Measurements from ENCODE around the gene TSPAN3. TPM values are rescaled to one million over a fixed set of nuclear protein-coding genes. Genes with fewer than 3 reads are reported as not detected.

Gene TSPAN3
- total RNA-seq, 1 donor from 2014 or later, result 97.1 TPM

GRCh38 chr15:77037388-77038209, 33.3 kb downstream of the TSPAN3 start:
- intact Hi-C loops (cut with micrococcal nuclease), result no loop called here
- DNase-seq (peak; percentile 20), ATAC-seq (no peak)

- intact Hi-C loops (cut with micrococcal nuclease), result no loop called here
- ATAC-seq (no peak), DNase-seq (peak; percentile 23)
Measured at GRCh38 chr15:77036537-77037387, 34.1 kb downstream of the TSPAN3 start.

GRCh38 chr15:77035999-77036471, 34.9 kb downstream of the TSPAN3 start:
- DNase-seq (peak; percentile 22), ATAC-seq (no peak)
- intact Hi-C loops (cut with micrococcal nuclease), result no loop called here

GRCh38 chr15:77035584-77035983, 35.3 kb downstream of the TSPAN3 start:
- intact Hi-C loops (cut with micrococcal nuclease), result no loop called here
- ATAC-seq (no peak), DNase-seq (no peak)

GRCh38 chr15:77034695-77035489, 36.0 kb downstream of the TSPAN3 start:
- peak; percentile 17 for ATAC-seq
- intact Hi-C loops (cut with micrococcal nuclease), result no loop called here
- peak; percentile 42 for DNase-seq

GRCh38 chr15:77033729-77034671, 36.9 kb downstream of the TSPAN3 start:
- intact Hi-C loops (cut with micrococcal nuclease), result no loop called here
- peak; percentile 20 for DNase-seq
- ATAC-seq, result no peak

- intact Hi-C loops (cut with micrococcal nuclease), result no loop called here
- ATAC-seq (no peak), DNase-seq (no peak)
Measured at GRCh38 chr15:77033417-77033728, 37.5 kb downstream of the TSPAN3 start.

GRCh38 chr15:77032647-77033416, 38.1 kb downstream of the TSPAN3 start:
- DNase-seq (peak; percentile 16), ATAC-seq (no peak)
- intact Hi-C loops (cut with micrococcal nuclease), result no loop called here

- ATAC-seq, result no peak
- peak; percentile 21 for DNase-seq
- intact Hi-C loops (cut with micrococcal nuclease), result no loop called here
Measured at GRCh38 chr15:77032052-77032646, 38.8 kb downstream of the TSPAN3 start.

- no peak for ATAC-seq
- intact Hi-C loops (cut with micrococcal nuclease), result no loop called here
- DNase-seq, result no peak
Measured at GRCh38 chr15:77031376-77032050, 39.4 kb downstream of the TSPAN3 start.

- intact Hi-C loops (cut with micrococcal nuclease), result no loop called here
- DNase-seq, result peak; percentile 11
- no peak for ATAC-seq
Measured at GRCh38 chr15:77030928-77031375, 40.0 kb downstream of the TSPAN3 start.

GRCh38 chr15:77030048-77030927, 40.6 kb downstream of the TSPAN3 start:
- intact Hi-C loops (cut with micrococcal nuclease), result no loop called here
- ATAC-seq (no peak), DNase-seq (peak; percentile 22)

- intact Hi-C loops (cut with micrococcal nuclease), result no loop called here
- DNase-seq (peak; percentile 21), ATAC-seq (no peak)
Measured at GRCh38 chr15:77029166-77030047, 41.5 kb downstream of the TSPAN3 start.

GRCh38 chr15:77028451-77029165, 42.3 kb downstream of the TSPAN3 start:
- peak; percentile 13 for DNase-seq
- intact Hi-C loops (cut with micrococcal nuclease), result no loop called here

More at GRCh38 chr15:77028451-77029165, 42.3 kb downstream of the TSPAN3 start:
- no peak for ATAC-seq

Measured in left ventricle myocardium superior (tissue), 1 donor.